ENCODE data around the gene RASA4B.
"Not testable (repeated sequence)": the region's sequence is repeated elsewhere in the genome, so short reads cannot be mapped to it uniquely, and the experiment has no call there.

- not testable (repeated sequence) for TF ChIP-seq POLR2A (IDR thresholded peaks at IDR 0.05; ENCODE audit: low read length); GATA1 (IDR thresholded peaks at IDR 0.05; ENCODE audit: low read depth, low read length)
Measured at GRCh38 chr7:102527182-102527581, 9.6 kb upstream of the RASA4B start.

All from erythroblast (primary cell).